ENCODE data around the gene DOCK4.
A peak's percentile ranks its signal among the peaks of the same experiment; 100 is the strongest.
"Not testable (repeated sequence)": the region's sequence is repeated elsewhere in the genome, so short reads cannot be mapped to it uniquely, and the experiment has no call there.

DOCK4 gene

GRCh38 chr7:112206238-112206990 lies at the start of gene DOCK4, which contains the start of gene ZNF277:
TSS of gene DOCK4 (minus strand) at chr7:112206399. CDS start at chr7:112206138, 261 bp downstream.
TSS of gene ZNF277 (plus strand) at chr7:112206695. CDS start at chr7:112206717, 22 bp downstream.
- DNase-seq = peak; percentile 95

- no peak for DNase-seq
Measured at GRCh38 chr7:112255388-112255720, 49.2 kb upstream of the DOCK4 start.

- peak; percentile 19 for DNase-seq
Measured at GRCh38 chr7:112254709-112255387, 48.6 kb upstream of the DOCK4 start.

- no peak for DNase-seq
Measured at GRCh38 chr7:112254156-112254555, 48.0 kb upstream of the DOCK4 start.

- no peak for DNase-seq
Measured at GRCh38 chr7:112252691-112253090, 46.5 kb upstream of the DOCK4 start.

- DNase-seq = no peak
Measured at GRCh38 chr7:112252141-112252540, 45.9 kb upstream of the DOCK4 start.

GRCh38 chr7:112249967-112250366 lies 43.8 kb upstream of the DOCK4 start:
- not testable (repeated sequence) for DNase-seq

- DNase-seq = no peak
Measured at GRCh38 chr7:112248598-112248997, 42.4 kb upstream of the DOCK4 start.

- DNase-seq = peak; percentile 24
Measured at GRCh38 chr7:112238852-112239610, 32.8 kb upstream of the DOCK4 start.

GRCh38 chr7:112238330-112238729 lies 32.1 kb upstream of the DOCK4 start:
- DNase-seq = no peak

- DNase-seq = no peak
Measured at GRCh38 chr7:112236597-112236996, 30.4 kb upstream of the DOCK4 start.

- no peak for DNase-seq
Measured at GRCh38 chr7:112234147-112234546, 27.9 kb upstream of the DOCK4 start.

GRCh38 chr7:112233048-112233697 lies 27.0 kb upstream of the DOCK4 start:
- DNase-seq = no peak

- no peak for DNase-seq
Measured at GRCh38 chr7:112232212-112232978, 26.2 kb upstream of the DOCK4 start.

- no peak for DNase-seq
Measured at GRCh38 chr7:112228632-112229031, 22.4 kb upstream of the DOCK4 start.

- DNase-seq = no peak
Measured at GRCh38 chr7:112226701-112227276, 20.6 kb upstream of the DOCK4 start.

- no peak for DNase-seq
Measured at GRCh38 chr7:112225006-112225405, 18.8 kb upstream of the DOCK4 start.

- no peak for DNase-seq
Measured at GRCh38 chr7:112224186-112224585, 18.0 kb upstream of the DOCK4 start.

- no peak for DNase-seq
Measured at GRCh38 chr7:112223310-112223709, 17.1 kb upstream of the DOCK4 start.

GRCh38 chr7:112220877-112221434 lies 14.8 kb upstream of the DOCK4 start:
- DNase-seq = no peak

GRCh38 chr7:112215787-112216186 lies 9.6 kb upstream of the DOCK4 start:
- no peak for DNase-seq

- DNase-seq = no peak
Measured at GRCh38 chr7:112214883-112215282, 8.7 kb upstream of the DOCK4 start.
